ENCODE results near the gene DCUN1D3.
A peak's percentile ranks its signal among the peaks of the same experiment; 100 is the strongest.
"Not testable (repeated sequence)": the region's sequence is repeated elsewhere in the genome, so short reads cannot be mapped to it uniquely, and the experiment has no call there.

Gene DCUN1D3

DNA sequence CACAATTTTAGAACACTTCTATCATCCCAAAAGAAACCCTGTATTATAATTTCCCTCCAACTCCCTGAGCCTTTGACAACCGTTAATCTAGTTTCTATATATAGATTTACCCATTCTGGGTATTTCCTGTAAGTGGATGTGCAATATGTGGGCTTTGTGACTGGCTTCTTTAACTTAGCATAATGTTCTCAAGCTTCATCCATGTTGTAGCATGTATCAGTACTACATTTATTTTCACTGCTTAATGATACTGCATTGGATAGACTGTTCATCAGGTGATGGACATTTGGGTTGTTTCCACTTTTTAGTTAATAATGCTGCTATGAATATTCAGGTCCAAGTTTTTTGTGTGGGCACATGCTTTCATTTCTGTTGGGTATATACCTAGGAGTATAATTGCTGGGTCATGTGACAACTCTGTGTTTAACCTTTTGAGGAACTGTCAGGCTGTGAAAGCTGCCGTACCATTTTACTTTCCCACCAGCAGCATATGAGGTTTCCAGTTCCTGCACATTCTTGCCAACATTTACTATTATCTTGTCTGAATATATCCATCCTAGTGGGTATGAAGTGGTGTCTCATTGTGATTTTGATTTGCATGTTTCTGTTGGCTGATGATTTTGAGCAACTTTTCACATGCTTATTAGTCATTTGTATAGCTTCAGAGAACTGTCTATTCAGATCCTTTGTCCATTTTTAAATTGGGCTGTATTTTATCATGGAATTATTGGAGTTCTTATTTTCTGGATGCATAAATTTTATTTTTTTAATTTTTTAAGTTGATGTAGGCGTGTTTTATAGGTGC is 77.4 kb downstream of the DCUN1D3 start:
- peaks cover 15% of the 10 kb centered on the region for H3K4me1 ChIP-seq
- H3K4me3 ChIP-seq = no peak overlapping the region
- H3K36me3 ChIP-seq = no peaks in the 10 kb centered on the region
- 0 out of 2 replicates have a peak, but pooled peaks cover 3% of the 10 kb centered on the region for H3K9me3 ChIP-seq
- TF ChIP-seq Cebpa-rat (IDR thresholded peaks at IDR 0.05) = no peak
- no peaks in the 10 kb centered on the region for H4K20me1 ChIP-seq
- no peak overlapping the region for H3K9ac ChIP-seq
- H3K4me2 ChIP-seq = peak overlapping the region; percentile 73
- peak overlapping the region; percentile 35; the same call in 1 of the 2 replicates for H3K27ac ChIP-seq
- H3K27me3 ChIP-seq = no peaks in the 10 kb centered on the region

DNA sequence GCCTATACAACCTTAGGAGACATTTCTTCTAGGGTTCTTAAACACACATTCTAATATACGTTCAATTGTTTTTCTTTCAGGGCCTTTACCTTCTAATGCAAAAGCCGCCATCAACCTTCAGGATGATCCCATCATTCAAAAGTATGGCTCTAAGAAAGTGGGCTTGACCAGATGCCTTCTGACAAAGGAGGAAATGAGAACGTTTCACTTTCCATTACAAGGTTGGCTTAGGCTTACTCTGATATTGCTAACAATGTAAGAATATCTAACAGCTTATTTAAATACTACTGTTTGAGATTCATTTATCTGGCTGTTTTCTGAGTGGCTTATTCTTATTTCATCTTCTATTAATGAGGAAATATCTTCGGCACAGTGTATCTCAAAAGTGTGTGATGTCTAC is 78.5 kb downstream of the DCUN1D3 start:
- no peak overlapping the region for H3K27ac ChIP-seq
- H3K4me1 ChIP-seq = peaks cover 15% of the 10 kb centered on the region
- no peaks in the 10 kb centered on the region for H3K27me3 ChIP-seq
- 0 out of 2 replicates have a peak, but pooled peaks cover 3% of the 10 kb centered on the region for H3K9me3 ChIP-seq
- peak overlapping the region; percentile 73; the same call in 1 of the 2 replicates for H3K4me2 ChIP-seq
- no peak overlapping the region for H3K4me3 ChIP-seq
- H3K36me3 ChIP-seq = no peaks in the 10 kb centered on the region
- no peaks in the 10 kb centered on the region for H4K20me1 ChIP-seq
- H3K9ac ChIP-seq = no peak overlapping the region
- TF ChIP-seq Cebpa-rat (IDR thresholded peaks at IDR 0.05) = no peak

DNA sequence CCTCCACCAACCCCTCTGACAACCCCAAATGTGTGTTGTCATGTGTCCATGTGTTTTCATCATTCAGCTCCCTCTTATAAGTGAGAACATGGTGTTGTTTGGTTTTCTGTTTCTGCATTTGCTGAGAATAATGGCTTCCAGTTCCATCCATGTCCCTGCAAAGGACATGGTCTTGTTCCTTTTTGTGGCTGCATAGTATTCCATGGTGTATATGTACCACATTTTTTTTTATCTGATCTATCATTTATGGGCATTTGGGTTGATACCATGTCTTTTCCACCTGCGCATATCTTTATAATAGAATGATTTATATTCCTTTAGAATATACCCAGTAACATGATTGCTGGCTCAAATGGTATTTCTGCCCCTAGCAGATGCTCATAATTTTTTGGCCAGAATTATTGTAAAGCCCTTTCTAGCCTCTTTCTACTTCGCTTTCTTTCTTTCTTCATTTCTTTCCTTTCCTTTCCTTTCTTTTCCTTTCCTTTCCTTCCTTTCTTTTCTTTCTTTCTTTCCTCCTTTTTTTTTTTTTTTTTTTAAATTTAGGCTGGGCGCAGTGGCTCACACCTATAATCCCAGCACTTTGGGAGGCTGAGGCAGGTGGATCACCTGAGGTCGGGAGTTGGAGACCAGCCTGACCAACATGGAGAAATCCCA is 81.1 kb downstream of the DCUN1D3 start:
- no peak overlapping the region for H3K4me2 ChIP-seq
- no peak overlapping the region for H3K9ac ChIP-seq
- H3K4me3 ChIP-seq = no peak overlapping the region
- no peaks in the 10 kb centered on the region for H4K20me1 ChIP-seq
- peaks cover 15% of the 10 kb centered on the region for H3K4me1 ChIP-seq
- no peak for TF ChIP-seq Cebpa-rat (IDR thresholded peaks at IDR 0.05)
- no peaks in the 10 kb centered on the region for H3K27me3 ChIP-seq
- no peak overlapping the region for H3K27ac ChIP-seq
- 0 out of 2 replicates have a peak, but pooled peaks cover 3% of the 10 kb centered on the region for H3K9me3 ChIP-seq
- H3K36me3 ChIP-seq = no peaks in the 10 kb centered on the region

DNA sequence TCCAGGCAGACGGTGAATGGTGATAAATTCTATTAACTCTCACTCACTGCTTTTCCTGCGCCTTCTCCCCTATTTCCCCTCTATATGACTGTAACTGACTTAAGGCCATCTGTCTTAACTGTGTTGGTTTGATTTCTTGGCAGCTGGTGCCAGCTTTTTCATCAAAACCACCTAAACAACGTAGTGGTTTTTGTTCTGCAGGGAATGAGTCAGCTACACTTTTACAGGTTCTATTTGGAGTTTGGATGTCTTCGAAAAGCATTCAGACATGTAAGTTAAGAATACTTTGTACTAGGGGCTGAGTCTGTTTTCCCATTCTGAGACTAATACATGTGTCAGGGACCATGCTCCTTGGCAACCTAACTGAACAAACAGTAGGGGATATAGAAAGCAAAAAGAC is 85.4 kb downstream of the DCUN1D3 start:
- H3K36me3 ChIP-seq = no peaks in the 10 kb centered on the region
- H3K4me3 ChIP-seq = no peak overlapping the region
- no peaks in the 10 kb centered on the region for H3K4me1 ChIP-seq
- H4K20me1 ChIP-seq = no peaks in the 10 kb centered on the region
- no peaks in the 10 kb centered on the region for H3K27me3 ChIP-seq
- no peak overlapping the region for H3K4me2 ChIP-seq
- no peaks in the 10 kb centered on the region for H3K9me3 ChIP-seq
- TF ChIP-seq Cebpa-rat (IDR thresholded peaks at IDR 0.05) = no peak
- H3K27ac ChIP-seq = no peak overlapping the region
- H3K9ac ChIP-seq = no peak overlapping the region

- no peak overlapping the region for H3K27ac ChIP-seq
- H3K4me2 ChIP-seq = no peak overlapping the region
- TF ChIP-seq Cebpa-rat (IDR thresholded peaks at IDR 0.05) = no peak
- H3K9ac ChIP-seq = no peak overlapping the region
- H4K20me1 ChIP-seq = no peaks in the 10 kb centered on the region
- no peaks in the 10 kb centered on the region for H3K36me3 ChIP-seq
- H3K4me3 ChIP-seq = no peak overlapping the region
- peaks cover 5% of the 10 kb centered on the region for H3K27me3 ChIP-seq
- H3K9me3 ChIP-seq = no peaks in the 10 kb centered on the region
- no peaks in the 10 kb centered on the region for H3K4me1 ChIP-seq
Observed at GRCh38 chr16:20812510-20812909, 87.6 kb downstream of the DCUN1D3 start.

GRCh38 chr16:20811889-20812439 is 88.2 kb downstream of the DCUN1D3 start:
- Histone ChIP-seq H3K9me3 (peaks cover 5% of the 10 kb centered on the region), H3K36me3 (no peaks in the 10 kb centered on the region), H3K27ac (no peak overlapping the region), H3K9ac (no peak overlapping the region), H3K4me3 (no peak overlapping the region), H4K20me1 (no peaks in the 10 kb centered on the region), H3K27me3 (peaks cover 11% of the 10 kb centered on the region), H3K4me1 (no peaks in the 10 kb centered on the region), H3K4me2 (no peak overlapping the region)
- no peak for TF ChIP-seq Cebpa-rat (IDR thresholded peaks at IDR 0.05)

DNA sequence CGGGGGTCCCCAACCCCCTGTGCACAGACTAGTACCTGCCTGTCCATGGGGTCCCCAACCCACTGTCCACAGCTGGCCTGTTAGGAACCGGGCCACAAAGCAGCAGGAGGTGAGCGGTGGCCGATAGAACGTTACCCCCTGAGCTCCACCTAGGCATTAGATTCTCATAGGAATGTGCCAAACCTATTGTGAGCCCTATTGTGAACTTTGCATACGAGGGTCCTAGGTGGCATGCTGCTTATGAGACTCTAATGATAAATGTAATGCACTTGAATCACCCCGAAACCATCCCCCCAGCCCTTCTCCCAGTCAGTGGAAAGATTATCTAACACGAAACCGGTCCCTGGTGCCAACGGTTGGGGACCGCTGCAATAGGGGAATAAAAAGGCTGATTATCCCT is 92.3 kb downstream of the DCUN1D3 start:
- H3K27ac ChIP-seq = no peak overlapping the region
- H3K4me3 ChIP-seq = no peak overlapping the region

GRCh38 chr16:20806168-20807050 is 93.7 kb downstream of the DCUN1D3 start, which contains the start of the genes ERI2 and REXO5:
TSS of gene ERI2 (minus strand) at chr16:20806472. CDS start at chr16:20806430, 42 bp downstream.
TSS of gene REXO5 (plus strand) at chr16:20806527. CDS start at chr16:20806954, 427 bp downstream.
- H3K27me3 ChIP-seq = peaks cover 25% of the 10 kb centered on the region

More for the DNA sequence above, 92.3 kb downstream of the DCUN1D3 start:
- Histone ChIP-seq H3K9ac (no peak overlapping the region), H3K4me1 (peaks cover 7% of the 10 kb centered on the region; the same call in 1 of the 2 replicates), H3K4me2 (no peak overlapping the region), H3K27me3 (peaks cover 25% of the 10 kb centered on the region), H4K20me1 (no peaks in the 10 kb centered on the region), H3K9me3 (peaks cover 18% of the 10 kb centered on the region), H3K36me3 (no peaks in the 10 kb centered on the region)
- no peak for TF ChIP-seq Cebpa-rat (IDR thresholded peaks at IDR 0.05)

DNA sequence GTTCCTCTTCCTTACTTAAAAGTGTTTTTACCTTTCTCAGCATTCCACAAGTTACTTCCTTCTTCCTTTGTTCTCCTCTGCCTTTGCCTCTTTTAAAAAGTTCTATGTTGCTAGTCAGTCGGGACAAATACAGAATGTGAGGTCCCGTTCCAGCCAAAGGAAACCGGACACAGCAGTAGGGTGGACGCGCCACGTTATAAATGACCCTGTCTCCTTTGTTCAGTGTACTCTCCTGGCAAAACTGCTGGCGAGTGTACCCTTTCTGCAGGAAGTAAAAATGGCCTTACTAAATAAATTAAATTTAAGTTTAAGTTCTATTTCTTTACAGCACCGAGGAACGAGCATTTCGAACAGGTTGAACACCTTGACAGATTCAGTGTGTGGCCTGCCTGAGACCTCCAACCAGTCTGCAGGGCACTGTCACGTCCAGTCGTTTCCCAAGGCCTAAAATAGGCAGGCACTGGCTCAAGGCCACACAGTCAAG is 94.4 kb downstream of the DCUN1D3 start:
- not testable (repeated sequence) for H3K27ac ChIP-seq, H3K4me1 ChIP-seq, H3K36me3 ChIP-seq, H3K9ac ChIP-seq, H4K20me1 ChIP-seq
- H3K9me3 ChIP-seq = peaks cover 18% of the 10 kb centered on the region
- H3K27me3 ChIP-seq = peaks cover 25% of the 10 kb centered on the region
- peak overlapping the region; percentile 61 for H3K4me3 ChIP-seq
- H3K4me2 ChIP-seq = peak overlapping the region; percentile 59; the same call in 1 of the 2 replicates

More at GRCh38 chr16:20806168-20807050, 93.7 kb downstream of the DCUN1D3 start, which contains the start of the genes ERI2 and REXO5:
- H3K4me1 ChIP-seq = peaks cover 7% of the 10 kb centered on the region; the same call in 1 of the 2 replicates
- H3K9me3 ChIP-seq = peaks cover 18% of the 10 kb centered on the region
- H3K36me3 ChIP-seq = no peaks in the 10 kb centered on the region
- H4K20me1 ChIP-seq = no peaks in the 10 kb centered on the region
- peak within 1 kb of the TSS; percentile 61 for H3K4me3 ChIP-seq
- no peak within 1 kb of the TSS for H3K27ac ChIP-seq
- TF ChIP-seq Cebpa-rat (IDR thresholded peaks at IDR 0.05) = no peak
- peak within 1 kb of the TSS; percentile 59 for H3K4me2 ChIP-seq
- H3K9ac ChIP-seq = no peak within 1 kb of the TSS

Data from BLaER1 (cell line).